WTC11 (cell line): ENCODE data around the gene FBRSL1. TPM values are rescaled to one million over a fixed set of nuclear protein-coding genes. Genes with fewer than 3 reads are reported as not detected.
"Not testable (repeated sequence)": the region's sequence is repeated elsewhere in the genome, so short reads cannot be mapped to it uniquely, and the experiment has no call there.

Experiments used
- ATAC-seq: fragments of 200-7000 bp; cut with Tn5 transposase; 2 replicates; pipeline ENCODE4 v1.10.0; 2021; ENCODE audit warnings: mild to moderate bottlenecking, moderate library complexity
- Bru-seq: library from RNA; stranded (reverse); fragments of 400-500 nt; gene quantifications from one replicate; lab custom pipeline; 2021; lab: Mats Ljungman, UMichigan
- CTCF ChIA-PET: fragments of 300-600 bp; sonication (Branson Sonifier 250); formaldehyde crosslinking; loops from one replicate; lab custom pipeline; 2021; ENCODE audit warnings: antibody characterized with exemption; lab: Charles Lee
- POLR2A ChIA-PET: fragments of 350-600 bp; sonication (Branson Sonifier 250); formaldehyde crosslinking; loops from one replicate; lab custom pipeline; 2021; ENCODE audit warnings: antibody characterized with exemption; lab: Charles Lee
- DNase-seq: peaks from one replicate; pipeline ENCODE4 v3.0.0; 2021; ENCODE audit warnings: low spot score
- H3K27ac Mint-ChIP-seq: 2 replicates; pipeline ENCODE4 v1.8.0; 2021; ENCODE audit warnings: mixed read lengths
- H3K27me3 Mint-ChIP-seq: 2 replicates; pipeline ENCODE4 v1.8.0; 2021; ENCODE audit warnings: low read depth, mild to moderate bottlenecking, moderate library complexity, mixed read lengths
- H3K36me3 Mint-ChIP-seq: 2 replicates; pipeline ENCODE4 v1.8.0; 2021; ENCODE audit warnings: mixed read lengths
- H3K4me1 Mint-ChIP-seq: 2 replicates; pipeline ENCODE4 v1.8.0; 2022; ENCODE audit warnings: mixed read lengths
- H3K4me3 Mint-ChIP-seq: 2 replicates; pipeline ENCODE4 v1.8.0; 2021; ENCODE audit warnings: mild to moderate bottlenecking, moderate library complexity, mixed read lengths
- H3K9me3 Mint-ChIP-seq: 2 replicates; pipeline ENCODE4 v1.8.0; 2021; ENCODE audit warnings: mixed read lengths
- CTCF ChIP-seq: fragments of 200-600 bp; IDR thresholded peaks from 2 replicates; pipeline ENCODE4 v1.8.0; 2022; ENCODE audit warnings: antibody characterized with exemption
- E2F5 ChIP-seq: sonication (generic); formaldehyde crosslinking; IDR thresholded peaks from 2 replicates; pipeline ENCODE4 v1.8.1; 2022; ENCODE audit warnings: mild to moderate bottlenecking, moderate library complexity, missing genetic modification reagents
- HMGA2 ChIP-seq: fragments of 250-450 bp; sonication (Bioruptor Pico); IDR thresholded peaks from 2 replicates; pipeline ENCODE4 v1.4.0; 2021; ENCODE audit warnings: mild to moderate bottlenecking, moderate library complexity
- NR1H2 ChIP-seq: sonication (generic); formaldehyde crosslinking; IDR thresholded peaks from 2 replicates; pipeline ENCODE4 v1.9.0; 2021; ENCODE audit warnings: mild to moderate bottlenecking, moderate library complexity, missing genetic modification reagents
- NR2C2 ChIP-seq: sonication (generic); formaldehyde crosslinking; IDR thresholded peaks from 2 replicates; pipeline ENCODE4 v1.8.0; 2022; ENCODE audit warnings: mild to moderate bottlenecking, missing genetic modification reagents
- NR3C1 ChIP-seq: sonication (generic); formaldehyde crosslinking; conservative IDR thresholded peaks from 2 replicates; pipeline ENCODE4 v1.8.1; 2023; ENCODE audit warnings: low read depth, mild to moderate bottlenecking, missing genetic modification reagents
- PRDM15 ChIP-seq: sonication (generic); formaldehyde crosslinking; IDR thresholded peaks from 2 replicates; pipeline ENCODE4 v1.8.0; 2022; ENCODE audit warnings: missing genetic modification reagents
- USF1 ChIP-seq: sonication (generic); formaldehyde crosslinking; IDR thresholded peaks from 2 replicates; pipeline ENCODE4 v1.8.0; 2022; ENCODE audit warnings: mild to moderate bottlenecking, missing genetic modification reagents
- USF2 ChIP-seq: sonication (generic); formaldehyde crosslinking; IDR thresholded peaks from 2 replicates; pipeline ENCODE4 v1.8.1; 2023; ENCODE audit warnings: mild to moderate bottlenecking, missing genetic modification reagents, moderate library complexity
- ZNF416 ChIP-seq: fragments of 250-450 bp; sonication (Bioruptor Pico); IDR thresholded peaks from 2 replicates; pipeline ENCODE4 v1.9.0; 2021; ENCODE audit warnings: mild to moderate bottlenecking, inconsistent platforms
- ZNF671 ChIP-seq: fragments of 250-450 bp; sonication (Bioruptor Pico); IDR thresholded peaks from 2 replicates; pipeline ENCODE4 v1.8.0; 2021; ENCODE audit warnings: mild to moderate bottlenecking
- long read RNA-seq, 3 experiments: library from RNA in 1 of 3; library from capped mRNA in 1 of 3; library from polyadenylated mRNA in 1 of 3; unstranded in 2 of 3; stranded (forward) in 1 of 3; transcript quantifications; one replicate each; pipeline ENCODE4 v2.0.0, GENCODE V29; 2021
- total RNA-seq: library from RNA; stranded (reverse); gene quantifications from 3 replicates; pipeline ENCODE4 v1.2.3, GENCODE V29; 2021
- TF ChIP-seq, protein P1 (sequence below): sonication (generic); formaldehyde crosslinking; IDR thresholded peaks from 2 replicates; pipeline ENCODE4 v1.8.1; 2023; ENCODE audit warnings: mild to moderate bottlenecking, moderate library complexity, missing genetic modification reagents
- TF ChIP-seq, protein P2 (sequence below): sonication (generic); formaldehyde crosslinking; IDR thresholded peaks from 2 replicates; pipeline ENCODE4 v1.8.0; 2022; ENCODE audit warnings: mild to moderate bottlenecking, missing genetic modification reagents

Gene FBRSL1
- total RNA-seq (120 to 129 TPM (median 126 TPM) in 3 replicates), Bru-seq, nascent RNA (percentile 47 among the genes with signal in this experiment)
- long read RNA-seq, experiment 1, partial matches to known transcripts = 48 of 296 reads
- long read RNA-seq, experiment 1, other reads (novel, unspliced or antisense) = 248 of 296 reads
- long read RNA-seq, experiment 2, partial matches to known transcripts = 54 of 101 reads
- long read RNA-seq, experiment 2, other reads (novel, unspliced or antisense) = 47 of 101 reads
- long read RNA-seq, experiment 3 = 0 reads

- peaks cover 19% of the 10 kb centered on the region for H3K4me1 Mint-ChIP-seq
- ATAC-seq = peak; percentile 85
- H3K27ac Mint-ChIP-seq = no peak within 1 kb of the TSS; the same call in 1 of the 2 replicates
- H3K4me3 Mint-ChIP-seq = peak within 1 kb of the TSS; percentile 76
- TF ChIP-seq NR1H2 (CRISPR knock-in tag) = no peak
- TF ChIP-seq, protein P1, sequence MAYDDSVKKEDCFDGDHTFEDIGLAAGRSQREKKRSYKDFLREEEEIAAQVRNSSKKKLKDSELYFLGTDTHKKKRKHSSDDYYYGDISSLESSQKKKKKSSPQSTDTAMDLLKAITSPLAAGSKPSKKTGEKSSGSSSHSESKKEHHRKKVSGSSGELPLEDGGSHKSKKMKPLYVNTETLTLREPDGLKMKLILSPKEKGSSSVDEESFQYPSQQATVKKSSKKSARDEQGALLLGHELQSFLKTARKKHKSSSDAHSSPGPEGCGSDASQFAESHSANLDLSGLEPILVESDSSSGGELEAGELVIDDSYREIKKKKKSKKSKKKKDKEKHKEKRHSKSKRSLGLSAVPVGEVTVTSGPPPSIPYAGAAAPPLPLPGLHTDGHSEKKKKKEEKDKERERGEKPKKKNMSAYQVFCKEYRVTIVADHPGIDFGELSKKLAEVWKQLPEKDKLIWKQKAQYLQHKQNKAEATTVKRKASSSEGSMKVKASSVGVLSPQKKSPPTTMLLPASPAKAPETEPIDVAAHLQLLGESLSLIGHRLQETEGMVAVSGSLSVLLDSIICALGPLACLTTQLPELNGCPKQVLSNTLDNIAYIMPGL (CRISPR knock-in tag) = peak; percentile 40; the same call in 1 of the 2 replicates
- peak; percentile 55; the same call in 1 of the 2 replicates for TF ChIP-seq E2F5 (CRISPR knock-in tag)
- H3K36me3 Mint-ChIP-seq = no peaks in the 10 kb centered on the region
- ChIA-PET CTCF (no interaction called here), POLR2A (no interaction called here)
- peak; percentile 92 for DNase-seq
- peaks cover 51% of the 10 kb centered on the region for H3K27me3 Mint-ChIP-seq
- H3K9me3 Mint-ChIP-seq = no peaks in the 10 kb centered on the region
Observed at GRCh38 chr12:132489602-132490266, at the start of gene FBRSL1. Gene FBRSL1 (plus strand): TSS chr12:132490151.

DNA sequence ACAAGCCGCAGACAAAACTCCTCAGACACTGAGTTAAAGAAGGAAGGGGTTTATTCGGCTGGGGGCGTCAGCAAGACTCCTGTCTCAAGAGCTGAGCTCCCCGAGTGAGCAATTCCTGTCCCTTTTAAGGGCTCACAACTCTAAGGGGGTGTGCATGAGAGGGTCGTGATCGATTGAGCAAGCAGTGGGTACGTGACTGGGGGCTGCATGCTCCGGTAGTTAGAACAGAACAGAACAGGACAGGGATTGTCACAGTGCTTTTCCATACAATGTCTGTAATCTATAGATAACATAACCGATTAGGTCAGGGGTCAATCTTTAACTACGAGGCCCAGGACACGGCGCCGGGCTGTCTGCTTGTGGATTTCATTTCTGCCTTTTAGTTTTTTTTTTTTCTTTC, 49.5 kb upstream of the FBRSL1 start:
- not testable (repeated sequence) for H3K9me3 Mint-ChIP-seq, ATAC-seq, H3K36me3 Mint-ChIP-seq, H3K27ac Mint-ChIP-seq, H3K4me3 Mint-ChIP-seq, DNase-seq
- peaks cover 24% of the 10 kb centered on the region for H3K4me1 Mint-ChIP-seq
- POLR2A ChIA-PET = interaction anchor here (1.3 kb wide), 1 partner anchor 13 kb away, joined by 4 read pairs; no protein-coding TSS in a partner anchor
- H3K27me3 Mint-ChIP-seq = peaks cover 80% of the 10 kb centered on the region
- CTCF ChIA-PET = interaction anchor here (2.9 kb wide), 1 partner anchor 20 kb away, joined by 11 read pairs; no protein-coding TSS in a partner anchor

- Mint-ChIP-seq H3K36me3 (no peaks in the 10 kb centered on the region), H3K4me3 (no peak overlapping the region), H3K27me3 (peaks cover 76% of the 10 kb centered on the region), H3K4me1 (peaks cover 21% of the 10 kb centered on the region), H3K27ac (no peak overlapping the region), H3K9me3 (no peaks in the 10 kb centered on the region)
- TF ChIP-seq ZNF671 (CRISPR knock-in tag) (no peak), PRDM15 (CRISPR knock-in tag) (no peak), NR3C1 (CRISPR knock-in tag) (no peak), CTCF (no peak), ZNF416 (CRISPR knock-in tag) (no peak), USF1 (CRISPR knock-in tag) (no peak), HMGA2 (CRISPR knock-in tag) (no peak), NR2C2 (no peak), USF2 (CRISPR knock-in tag) (no peak)
- TF ChIP-seq, protein P2, sequence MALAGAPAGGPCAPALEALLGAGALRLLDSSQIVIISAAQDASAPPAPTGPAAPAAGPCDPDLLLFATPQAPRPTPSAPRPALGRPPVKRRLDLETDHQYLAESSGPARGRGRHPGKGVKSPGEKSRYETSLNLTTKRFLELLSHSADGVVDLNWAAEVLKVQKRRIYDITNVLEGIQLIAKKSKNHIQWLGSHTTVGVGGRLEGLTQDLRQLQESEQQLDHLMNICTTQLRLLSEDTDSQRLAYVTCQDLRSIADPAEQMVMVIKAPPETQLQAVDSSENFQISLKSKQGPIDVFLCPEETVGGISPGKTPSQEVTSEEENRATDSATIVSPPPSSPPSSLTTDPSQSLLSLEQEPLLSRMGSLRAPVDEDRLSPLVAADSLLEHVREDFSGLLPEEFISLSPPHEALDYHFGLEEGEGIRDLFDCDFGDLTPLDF (CRISPR knock-in tag) = no peak
- TF ChIP-seq, protein P1 (CRISPR knock-in tag) = no peak
- POLR2A ChIA-PET = no interaction called here
- CTCF ChIA-PET = interaction anchor here (1.3 kb wide), 1 partner anchor 28 kb away, joined by 4 read pairs; no protein-coding TSS in a partner anchor
- DNase-seq (no peak), ATAC-seq (no peak)
Observed at GRCh38 chr12:132441871-132442863, 47.8 kb upstream of the FBRSL1 start.
